HepG2 (cell line): ENCODE data around the gene SLC28A1. TPM values are rescaled to one million over a fixed set of nuclear protein-coding genes. Genes with fewer than 3 reads are reported as not detected.

Source experiments
- ARNT ChIP-seq: fragments of 450-650 bp; IDR thresholded peaks from 2 replicates; pipeline ENCODE4 v1.6.1; 2017
- ATAD3A ChIP-seq: sonication (generic); formaldehyde crosslinking; IDR thresholded peaks from 2 replicates; pipeline ENCODE4 v1.4.0; 2020; ENCODE audit warnings: missing genetic modification reagents
- ATF5 ChIP-seq: sonication (generic); formaldehyde crosslinking; IDR thresholded peaks from 2 replicates; pipeline ENCODE4 v1.4.0; 2020; ENCODE audit warnings: mild to moderate bottlenecking, low read depth, missing genetic modification reagents
- CCAR2 ChIP-seq: fragments of 200-400 bp; formaldehyde crosslinking; optimal IDR thresholded peaks from 2 replicates; pipeline ENCODE3; 2018; ENCODE audit warnings: low read depth, mild to moderate bottlenecking, low read length, moderate library complexity
- CTCF ChIP-seq: sonication (generic); formaldehyde crosslinking; IDR thresholded peaks from 2 replicates; pipeline ENCODE4 v1.5.0; 2020; ENCODE audit warnings: mild to moderate bottlenecking, missing genetic modification reagents, moderate library complexity
- DBP ChIP-seq: sonication (generic); formaldehyde crosslinking; IDR thresholded peaks from 2 replicates; pipeline ENCODE4 v1.4.0; 2020; ENCODE audit warnings: missing genetic modification reagents; ENCODE audit errors: not compliant biosample characterization
- MBD4 ChIP-seq: IDR thresholded peaks from 2 replicates; pipeline ENCODE4 v1.6.1; 2012; ENCODE audit warnings: low read length, inconsistent platforms, borderline replicate concordance
- PITX1 ChIP-seq: sonication (generic); formaldehyde crosslinking; IDR thresholded peaks from 2 replicates; pipeline ENCODE4 v1.5.1; 2020; ENCODE audit warnings: mild to moderate bottlenecking, missing genetic modification reagents
- SOX6 ChIP-seq, 2 experiments: fragments of 450-650 bp in 1 of 2; sonication (generic) in 1 of 2; formaldehyde crosslinking in 1 of 2; IDR thresholded peaks; 2 replicates each; pipeline versions ENCODE4 v1.4.0 to v1.6.1; 2017 to 2020; ENCODE audit warnings: antibody characterized with exemption in 1 of 2, mild to moderate bottlenecking in 1 of 2, missing genetic modification reagents in 1 of 2
- TEAD3 ChIP-seq: optimal IDR thresholded peaks from 2 replicates; pipeline ENCODE3; 2016; ENCODE audit warnings: borderline replicate concordance
- THRA ChIP-seq: sonication (generic); formaldehyde crosslinking; IDR thresholded peaks from 2 replicates; pipeline ENCODE4 v1.4.0; 2020; ENCODE audit warnings: missing genetic modification reagents, borderline replicate concordance
- TRAFD1 ChIP-seq: sonication (generic); formaldehyde crosslinking; IDR thresholded peaks from 2 replicates; pipeline ENCODE4 v1.5.1; 2020; ENCODE audit warnings: missing genetic modification reagents, mild to moderate bottlenecking, borderline replicate concordance
- ZBTB2 ChIP-seq: sonication (generic); formaldehyde crosslinking; IDR thresholded peaks from 2 replicates; pipeline ENCODE4 v1.8.0; 2022; ENCODE audit warnings: low read depth, missing genetic modification reagents
- ZBTB20 ChIP-seq: sonication (generic); formaldehyde crosslinking; IDR thresholded peaks from 2 replicates; pipeline ENCODE4 v1.8.1; 2023; ENCODE audit warnings: missing genetic modification reagents, low read depth, mild to moderate bottlenecking, borderline replicate concordance
- ZFAT ChIP-seq: sonication (generic); formaldehyde crosslinking; conservative IDR thresholded peaks from 2 replicates; pipeline ENCODE4 v1.8.1; 2023; ENCODE audit warnings: missing genetic modification reagents, inconsistent platforms
- ZFP36L2 ChIP-seq: sonication (generic); formaldehyde crosslinking; IDR thresholded peaks from 2 replicates; pipeline ENCODE4 v1.4.0; 2020; ENCODE audit warnings: missing genetic modification reagents
- ZNF24 ChIP-seq: fragments of 450-650 bp; IDR thresholded peaks from 2 replicates; pipeline ENCODE4 v1.6.1; 2017; ENCODE audit warnings: antibody characterized with exemption, mild to moderate bottlenecking
- ZNF629 ChIP-seq: sonication (generic); formaldehyde crosslinking; conservative IDR thresholded peaks from 2 replicates; pipeline ENCODE4 v1.5.0; 2020; ENCODE audit warnings: missing genetic modification reagents
- ZNF660 ChIP-seq: sonication (generic); formaldehyde crosslinking; IDR thresholded peaks from 2 replicates; pipeline ENCODE4 v1.5.1; 2020; ENCODE audit warnings: mild to moderate bottlenecking, low read depth, missing genetic modification reagents, borderline replicate concordance
- ZNF773 ChIP-seq: sonication (generic); formaldehyde crosslinking; IDR thresholded peaks from 2 replicates; pipeline ENCODE4 v1.4.0; 2020; ENCODE audit warnings: missing genetic modification reagents, borderline replicate concordance
- ZSCAN30 ChIP-seq: sonication (generic); formaldehyde crosslinking; IDR thresholded peaks from 2 replicates; pipeline ENCODE4 v1.5.0; 2020; ENCODE audit warnings: mild to moderate bottlenecking, missing genetic modification reagents
- polyA plus RNA-seq, 8 experiments: library from polyadenylated mRNA; depleted of rRNA in 3 of 8; stranded (reverse) in 7 of 8; unstranded in 1 of 8; fragments of >200 nt; fragmentation: Illumina TruSeq in 4 of 8; extraction: Trizol in 4 of 8; gene quantifications; 2 replicates each; pipeline versions ENCODE4 v1.2.1 to v1.2.3, GENCODE V29; 2011 to 2016; ENCODE audit warnings: low read depth in 4 of 8, missing spikeins in 1 of 8, mixed read lengths in 1 of 8; ENCODE audit not compliant: insufficient read depth in 1 of 8
- total RNA-seq, 5 experiments: library from RNA; depleted of rRNA; stranded (reverse); fragments of >200 nt; fragmentation: Illumina TruSeq; extraction: Trizol; gene quantifications; 2 replicates each; pipeline ENCODE4 v1.2.3, GENCODE V29; 2016; ENCODE audit warnings: low read depth in 1 of 5

Gene SLC28A1
- total and polyA plus RNA-seq, 2 of the 13 experiments (the other 11 are each of a cell fraction or from before 2014, with no cell fraction given), result 0.31 to 5.8 TPM

- TF ChIP-seq THRA (no peak), PITX1 (CRISPR knock-in tag) (peak; percentile 78; the same call in 1 of the 2 replicates), ZFAT (no peak), ZBTB20 (CRISPR knock-in tag) (no peak), ZNF773 (CRISPR knock-in tag) (no peak), ZNF660 (CRISPR knock-in tag) (no peak), TEAD3 (CRISPR knock-in tag) (peak; percentile 60), TRAFD1 (CRISPR knock-in tag) (no peak), CCAR2 (no peak), MBD4 (no peak), ZSCAN30 (no peak), ATAD3A (CRISPR knock-in tag) (no peak), SOX6 (IDR thresholded peaks at IDR 0.05) (no peak), SOX6 (CRISPR knock-in tag; IDR thresholded peaks at IDR 0.05) (no peak), ZNF629 (CRISPR knock-in tag) (no peak; the same call in 1 of the 2 replicates), ZFP36L2 (no peak), ZBTB2 (no peak), DBP (CRISPR knock-in tag) (no peak), CTCF (CRISPR knock-in tag) (peak; percentile 60), ATF5 (CRISPR knock-in tag) (no peak), ARNT (no peak), ZNF24 (no peak)
Measured at GRCh38 chr15:84883916-84884781, at the start of gene SLC28A1 (continued).
